BLaER1 (cell line): ENCODE measurements around the gene MAP3K20.
"Not testable (repeated sequence)": the region's sequence is repeated elsewhere in the genome, so short reads cannot be mapped to it uniquely, and the experiment has no call there.

Experiments
- H3K27ac ChIP-seq: shearing (Covaris generic); formaldehyde crosslinking; 2 replicates; pipeline ENCODE4 v1.8.1; 2022
- H3K27me3 ChIP-seq: shearing (Covaris generic); formaldehyde crosslinking; 2 replicates; pipeline ENCODE4 v1.8.1; 2022
- H3K36me3 ChIP-seq: shearing (Covaris generic); formaldehyde crosslinking; 2 replicates; pipeline ENCODE4 v1.8.1; 2022
- H3K4me1 ChIP-seq: shearing (Covaris generic); formaldehyde crosslinking; 2 replicates; pipeline ENCODE4 v1.8.1; 2022
- H3K4me2 ChIP-seq: shearing (Covaris generic); formaldehyde crosslinking; 2 replicates; pipeline ENCODE4 v1.8.1; 2022
- H3K4me3 ChIP-seq: shearing (Covaris generic); formaldehyde crosslinking; 2 replicates; pipeline ENCODE4 v1.8.1; 2022
- H3K9ac ChIP-seq: shearing (Covaris generic); formaldehyde crosslinking; 2 replicates; pipeline ENCODE4 v1.8.1; 2022
- H3K9me3 ChIP-seq: shearing (Covaris generic); formaldehyde crosslinking; 2 replicates; pipeline ENCODE4 v1.8.1; 2022
- H4K20me1 ChIP-seq: shearing (Covaris generic); formaldehyde crosslinking; 2 replicates; pipeline ENCODE4 v1.8.1; 2022
- Cebpa-rat ChIP-seq: shearing (Covaris generic); IDR thresholded peaks from 2 replicates; pipeline ENCODE4 v1.8.1; 2022

The MAP3K20 gene

DNA sequence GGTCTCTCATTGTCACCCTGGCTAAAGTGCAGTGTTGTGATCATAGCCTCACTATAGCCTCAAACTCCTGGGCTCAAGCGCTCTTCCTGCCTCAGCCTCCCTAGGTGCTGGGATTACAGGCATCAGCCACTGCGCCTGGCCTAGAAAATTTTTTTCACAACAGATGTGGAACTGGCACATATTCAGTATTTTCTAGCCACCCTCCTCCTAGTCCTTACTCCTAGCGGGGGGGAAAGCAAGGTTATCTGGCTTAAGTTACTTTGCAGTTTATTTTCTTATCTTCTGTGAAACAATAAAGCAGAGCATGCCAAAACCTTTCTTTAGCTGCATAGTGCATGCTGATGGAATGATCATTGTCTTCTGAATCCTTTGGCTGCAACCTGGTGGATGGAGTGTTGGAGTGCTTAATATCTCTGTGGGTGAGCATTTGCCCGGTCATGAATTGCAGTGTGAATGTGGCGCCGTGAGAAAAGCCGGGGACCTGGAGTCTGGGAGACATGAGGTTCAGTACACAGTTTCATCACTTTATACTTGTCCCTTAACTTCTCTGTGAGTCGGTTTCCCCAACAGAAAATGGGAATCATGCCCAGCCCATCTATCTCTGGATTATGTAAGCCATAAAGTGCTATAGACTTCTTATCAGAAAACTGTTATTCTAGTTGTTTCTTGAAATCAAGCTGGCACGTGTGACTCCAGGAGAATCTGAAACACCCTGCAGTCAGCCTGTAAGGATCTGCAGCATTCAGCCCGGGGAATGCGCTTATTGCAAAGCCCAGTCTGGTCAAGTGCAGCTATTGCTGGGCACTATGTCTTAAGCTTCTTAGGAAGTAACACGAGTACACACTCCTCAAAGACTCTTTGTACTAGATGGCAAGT lies 38.2 kb upstream of the MAP3K20 start:
- H3K4me1 ChIP-seq, result no peaks in the 10 kb centered on the region
- no peaks in the 10 kb centered on the region for H4K20me1 ChIP-seq
- H3K36me3 ChIP-seq, result no peaks in the 10 kb centered on the region
- no peak for TF ChIP-seq Cebpa-rat
- H3K27ac ChIP-seq, result no peak overlapping the region
- no peaks in the 10 kb centered on the region for H3K9me3 ChIP-seq
- H3K4me3 ChIP-seq, result no peak overlapping the region
- H3K4me2 ChIP-seq, result no peak overlapping the region
- no peaks in the 10 kb centered on the region for H3K27me3 ChIP-seq
- no peak overlapping the region for H3K9ac ChIP-seq

DNA sequence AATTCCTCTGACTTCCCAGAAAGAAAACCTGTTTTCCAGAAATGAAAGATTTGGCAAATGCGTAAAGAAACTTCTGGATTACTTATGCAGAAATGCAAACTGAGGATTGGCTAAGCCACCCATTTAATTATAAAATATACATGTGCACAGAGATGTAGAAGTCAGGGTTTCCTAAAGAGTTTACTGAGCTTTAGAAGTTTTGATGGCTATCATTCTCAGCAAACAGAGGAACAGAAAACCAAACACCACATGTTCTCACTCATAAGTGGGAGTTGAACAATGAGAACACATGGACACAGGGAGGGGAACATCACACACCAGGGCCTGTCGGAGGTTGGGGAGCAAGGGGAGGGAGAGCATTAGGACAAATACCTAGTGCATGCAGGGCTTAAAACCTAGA lies 37.4 kb upstream of the MAP3K20 start:
- not testable (repeated sequence) for H3K27me3 ChIP-seq, H3K36me3 ChIP-seq, H3K4me2 ChIP-seq, H3K9ac ChIP-seq, H4K20me1 ChIP-seq, H3K9me3 ChIP-seq, H3K4me3 ChIP-seq, H3K27ac ChIP-seq, H3K4me1 ChIP-seq

DNA sequence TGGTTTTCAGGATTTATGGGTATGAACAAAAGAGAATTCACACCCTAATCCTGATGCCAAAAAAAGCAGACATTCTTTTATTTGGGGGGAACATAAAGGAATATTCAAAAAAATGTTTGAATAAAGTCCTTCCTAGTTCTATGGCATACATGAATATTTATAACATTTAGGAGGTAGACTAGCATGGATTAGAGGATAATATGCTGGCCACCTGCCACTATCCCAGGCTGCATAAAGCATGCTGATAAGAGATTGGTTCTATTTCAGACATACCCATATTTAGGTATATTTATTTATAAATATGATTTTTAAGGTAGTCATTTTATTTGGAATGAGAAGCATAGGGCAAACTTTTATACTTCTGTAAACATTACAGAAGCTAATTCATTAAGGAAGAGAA lies 34.9 kb upstream of the MAP3K20 start:
- Histone ChIP-seq H3K27me3 (no peaks in the 10 kb centered on the region), H3K4me3 (no peak overlapping the region), H3K4me1 (no peaks in the 10 kb centered on the region), H4K20me1 (no peaks in the 10 kb centered on the region), H3K36me3 (no peaks in the 10 kb centered on the region), H3K9me3 (no peaks in the 10 kb centered on the region), H3K4me2 (no peak overlapping the region), H3K27ac (no peak overlapping the region), H3K9ac (no peak overlapping the region)
- TF ChIP-seq Cebpa-rat, result no peak

DNA sequence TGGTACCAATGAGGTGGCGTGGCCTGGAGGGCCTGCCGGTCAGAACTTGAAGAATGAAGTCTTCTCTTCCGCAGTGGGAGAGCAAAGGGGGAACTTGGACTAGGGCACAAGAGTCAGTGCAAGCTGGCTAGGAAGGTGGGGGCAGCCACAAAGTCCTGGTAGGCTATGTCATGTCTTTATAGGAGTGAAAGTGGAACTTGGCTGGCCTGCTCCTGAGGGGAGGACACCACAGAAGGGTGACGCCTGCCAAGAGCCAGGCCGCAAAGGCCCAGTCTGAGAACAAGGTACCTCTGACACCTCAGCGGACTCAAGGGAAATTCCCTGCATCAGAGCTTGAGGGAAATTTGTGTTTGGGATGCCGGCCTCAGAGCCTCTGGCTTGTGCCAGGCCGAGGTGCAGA lies 32.2 kb upstream of the MAP3K20 start:
- no peak for TF ChIP-seq Cebpa-rat
- H3K36me3 ChIP-seq, result no peaks in the 10 kb centered on the region
- no peaks in the 10 kb centered on the region for H3K4me1 ChIP-seq
- H3K27me3 ChIP-seq, result no peaks in the 10 kb centered on the region
- no peak overlapping the region for H3K9ac ChIP-seq
- H4K20me1 ChIP-seq, result no peaks in the 10 kb centered on the region
- H3K4me3 ChIP-seq, result no peak overlapping the region
- H3K27ac ChIP-seq, result no peak overlapping the region
- no peaks in the 10 kb centered on the region for H3K9me3 ChIP-seq
- no peak overlapping the region for H3K4me2 ChIP-seq

DNA sequence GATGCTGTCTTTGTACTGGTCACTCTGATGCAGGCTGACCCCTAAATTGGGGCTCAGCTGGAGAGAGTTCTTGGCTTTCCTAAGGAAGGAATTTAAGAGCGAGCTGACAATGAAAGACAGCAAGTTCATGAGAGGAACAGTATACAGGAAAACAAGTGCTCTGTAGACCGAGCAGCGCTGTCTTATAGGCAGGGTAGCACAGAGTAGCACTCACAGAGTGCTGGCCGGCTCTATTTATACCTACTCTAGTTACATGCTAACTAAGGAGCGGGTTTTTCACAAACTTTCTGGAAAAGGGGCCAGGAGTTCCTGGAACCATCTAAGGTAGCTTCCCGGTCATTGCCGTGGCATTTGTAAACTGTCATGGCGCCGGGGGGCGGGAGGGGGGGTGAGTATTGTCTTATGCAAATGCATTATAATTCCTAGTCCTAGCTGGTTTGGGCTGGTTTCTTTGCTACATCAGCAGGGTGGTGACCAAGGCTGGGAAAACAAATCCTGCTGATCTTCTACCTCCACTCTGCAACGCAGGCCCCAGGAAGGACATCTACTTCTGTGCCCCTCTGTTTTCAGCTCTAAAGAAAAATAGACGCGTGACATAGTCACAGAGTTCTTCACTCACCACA lies 31.6 kb upstream of the MAP3K20 start:
- no peaks in the 10 kb centered on the region for H3K4me1 ChIP-seq
- H3K36me3 ChIP-seq, result no peaks in the 10 kb centered on the region
- H4K20me1 ChIP-seq, result no peaks in the 10 kb centered on the region
- no peak overlapping the region for H3K9ac ChIP-seq
- H3K4me2 ChIP-seq, result no peak overlapping the region
- no peak for TF ChIP-seq Cebpa-rat
- no peak overlapping the region for H3K27ac ChIP-seq
- no peaks in the 10 kb centered on the region for H3K27me3 ChIP-seq
- no peaks in the 10 kb centered on the region for H3K9me3 ChIP-seq
- no peak overlapping the region for H3K4me3 ChIP-seq

DNA sequence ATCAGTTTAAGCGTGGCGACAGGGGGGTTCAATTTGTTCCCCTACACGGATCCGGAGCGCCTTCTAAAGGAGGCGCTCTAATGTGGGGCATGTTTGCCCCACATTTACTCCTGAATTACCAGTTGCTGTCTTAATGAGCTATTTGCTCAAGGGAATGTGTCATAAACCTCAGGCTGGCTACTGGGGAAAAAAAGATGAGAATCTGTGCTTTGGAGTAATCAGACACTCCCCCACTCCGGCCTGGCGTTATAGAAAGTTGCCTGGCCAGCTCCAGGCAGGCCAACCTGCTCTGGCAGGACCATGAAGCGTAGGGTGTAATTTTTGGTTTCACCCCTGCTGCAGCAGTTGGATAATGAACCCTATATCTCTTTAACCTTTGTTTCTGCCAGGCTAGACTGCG lies 31.0 kb upstream of the MAP3K20 start:
- TF ChIP-seq Cebpa-rat, result no peak
- H4K20me1 ChIP-seq, result no peaks in the 10 kb centered on the region
- H3K4me2 ChIP-seq, result no peak overlapping the region

DNA sequence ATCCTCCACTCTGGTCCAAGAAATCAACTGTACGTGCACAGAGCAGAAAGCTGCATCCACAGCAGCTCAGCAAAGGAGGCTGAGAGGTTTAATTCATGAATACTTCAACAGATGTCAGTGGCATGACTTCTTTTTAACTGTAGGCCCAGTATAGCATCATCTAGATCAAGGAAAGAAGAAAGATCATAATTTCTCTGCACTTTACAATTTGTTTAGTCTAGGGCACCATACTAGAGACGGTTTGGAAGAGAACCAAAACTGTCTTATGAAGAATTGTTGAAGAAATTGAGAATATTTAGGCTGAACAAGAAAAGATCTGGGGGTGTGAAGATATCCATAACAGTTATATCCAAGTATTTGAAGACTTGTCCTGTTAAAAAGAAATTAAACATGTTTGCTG lies 30.5 kb upstream of the MAP3K20 start:
- H3K36me3 ChIP-seq, result no peaks in the 10 kb centered on the region
- H3K27ac ChIP-seq, result no peak overlapping the region
- H3K9me3 ChIP-seq, result no peaks in the 10 kb centered on the region
- H4K20me1 ChIP-seq, result no peaks in the 10 kb centered on the region
- H3K4me2 ChIP-seq, result no peak overlapping the region
- no peaks in the 10 kb centered on the region for H3K27me3 ChIP-seq
- H3K4me3 ChIP-seq, result no peak overlapping the region
- no peak overlapping the region for H3K9ac ChIP-seq
- no peaks in the 10 kb centered on the region for H3K4me1 ChIP-seq
- TF ChIP-seq Cebpa-rat, result no peak

More for the DNA sequence above, 31.0 kb upstream of the MAP3K20 start:
- H3K4me3 ChIP-seq, result no peak overlapping the region
- H3K36me3 ChIP-seq, result no peaks in the 10 kb centered on the region
- no peak overlapping the region for H3K27ac ChIP-seq
- no peaks in the 10 kb centered on the region for H3K9me3 ChIP-seq
- H3K4me1 ChIP-seq, result no peaks in the 10 kb centered on the region
- H3K9ac ChIP-seq, result no peak overlapping the region
- no peaks in the 10 kb centered on the region for H3K27me3 ChIP-seq

DNA sequence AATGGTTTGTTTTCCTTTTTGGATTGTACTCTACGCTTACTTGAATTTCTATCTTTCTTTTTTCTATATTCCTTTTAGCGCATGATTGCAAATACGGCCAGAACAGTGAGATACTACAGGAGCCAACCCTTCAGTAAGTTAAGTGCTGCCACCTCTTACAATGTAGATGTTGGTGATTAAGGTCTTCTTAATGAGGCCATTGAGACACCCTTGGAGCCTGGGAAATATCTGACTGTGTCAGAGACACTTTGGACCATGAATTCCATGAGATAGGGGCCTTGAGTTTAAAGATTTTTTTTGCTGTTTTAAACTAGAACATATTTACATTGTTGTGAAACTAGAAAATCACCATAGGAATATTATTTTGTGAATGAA lies 27.1 kb upstream of the MAP3K20 start:
- Histone ChIP-seq H3K4me3 (no peak overlapping the region), H3K9ac (no peak overlapping the region)

DNA sequence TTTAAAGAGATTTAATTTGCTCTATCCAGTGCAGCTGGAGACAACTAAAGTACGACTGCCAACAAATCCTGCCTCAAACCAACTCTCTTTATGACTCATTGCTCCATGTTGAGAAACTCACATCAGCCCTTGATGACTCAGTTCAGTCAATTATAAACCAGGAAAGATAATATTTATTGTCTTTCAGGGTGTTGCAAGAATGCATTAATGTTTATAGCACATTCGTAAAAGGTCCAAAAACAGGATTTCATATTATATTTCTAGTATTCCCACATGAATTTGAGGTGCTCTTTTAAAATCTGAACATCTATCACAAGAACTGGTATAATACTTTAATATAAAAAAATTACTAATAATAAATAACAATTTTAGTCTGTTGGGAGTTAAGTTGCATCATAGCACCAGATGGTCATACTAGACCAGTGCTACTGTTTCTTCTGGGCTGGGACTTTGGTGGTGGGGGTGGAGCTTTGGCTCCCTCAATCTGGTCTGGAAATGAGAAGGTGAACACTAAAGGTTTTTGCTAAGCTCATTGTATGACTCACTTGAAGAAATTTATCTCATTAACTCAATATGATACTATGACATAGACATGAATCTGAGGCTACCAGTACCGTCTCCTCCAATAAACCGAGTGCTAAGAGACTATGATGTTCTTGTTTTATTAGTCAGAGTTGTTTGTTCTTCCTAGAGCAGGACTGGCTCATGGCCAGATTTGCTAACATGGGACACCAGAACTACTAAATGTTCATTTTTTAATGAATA lies 26.6 kb upstream of the MAP3K20 start:
- H3K36me3 ChIP-seq, result no peaks in the 10 kb centered on the region
- H3K9ac ChIP-seq, result no peak overlapping the region
- H3K4me3 ChIP-seq, result no peak overlapping the region
- no peaks in the 10 kb centered on the region for H3K4me1 ChIP-seq
- no peaks in the 10 kb centered on the region for H3K27me3 ChIP-seq
- no peak overlapping the region for H3K27ac ChIP-seq
- no peaks in the 10 kb centered on the region for H3K9me3 ChIP-seq
- no peak for TF ChIP-seq Cebpa-rat
- H3K4me2 ChIP-seq, result no peak overlapping the region
- H4K20me1 ChIP-seq, result no peaks in the 10 kb centered on the region

More for the DNA sequence above, 27.1 kb upstream of the MAP3K20 start:
- no peaks in the 10 kb centered on the region for H3K9me3 ChIP-seq
- no peak overlapping the region for H3K4me2 ChIP-seq
- H3K27ac ChIP-seq, result no peak overlapping the region
- H3K36me3 ChIP-seq, result no peaks in the 10 kb centered on the region
- no peaks in the 10 kb centered on the region for H3K4me1 ChIP-seq
- H4K20me1 ChIP-seq, result no peaks in the 10 kb centered on the region
- no peak for TF ChIP-seq Cebpa-rat
- H3K27me3 ChIP-seq, result no peaks in the 10 kb centered on the region

DNA sequence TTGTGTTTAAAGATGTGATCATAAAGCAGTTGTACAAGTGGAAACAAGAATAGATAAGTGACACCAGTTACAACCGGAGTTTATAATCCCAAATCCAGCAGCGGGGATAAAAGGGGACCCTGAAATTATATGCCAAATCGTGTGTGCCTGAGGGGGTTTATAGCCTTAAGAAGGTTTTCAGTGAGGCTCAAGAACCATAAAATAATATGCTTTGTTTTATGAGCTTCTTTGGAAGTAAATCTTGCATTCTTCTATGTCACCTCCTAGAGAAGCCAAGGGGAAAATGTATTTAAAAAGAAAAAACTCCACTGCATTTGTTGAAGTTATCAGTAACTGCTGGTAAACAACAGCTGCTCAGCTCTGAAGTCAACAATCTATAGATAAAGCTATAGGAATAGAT lies 25.8 kb upstream of the MAP3K20 start:
- Histone ChIP-seq H3K4me3 (no peak overlapping the region), H3K27me3 (no peaks in the 10 kb centered on the region), H4K20me1 (no peaks in the 10 kb centered on the region), H3K9me3 (no peaks in the 10 kb centered on the region), H3K27ac (no peak overlapping the region), H3K4me2 (no peak overlapping the region), H3K36me3 (no peaks in the 10 kb centered on the region), H3K4me1 (no peaks in the 10 kb centered on the region), H3K9ac (no peak overlapping the region)
- no peak for TF ChIP-seq Cebpa-rat
